Progenitor cell of endocrine pancreas (in vitro differentiated cells): ENCODE results near the gene NFATC2. TPM values are rescaled to one million over a fixed set of nuclear protein-coding genes. Genes with fewer than 3 reads are reported as not detected.

Experiments
- DNase-seq: peaks from one replicate; pipeline ENCODE4 v3.0.0; 2021; ENCODE audit warnings: low spot score; ENCODE audit not compliant: unreplicated experiment
- H3K27ac Mint-ChIP-seq: 2 replicates; pipeline ENCODE4 v1.8.0; 2021; ENCODE audit warnings: mild to moderate bottlenecking, moderate library complexity, mixed read lengths
- H3K27me3 Mint-ChIP-seq: 2 replicates; pipeline ENCODE4 v1.8.0; 2021; ENCODE audit warnings: mixed read lengths
- H3K36me3 Mint-ChIP-seq: 2 replicates; pipeline ENCODE4 v1.8.0; 2022; ENCODE audit warnings: mixed read lengths; ENCODE audit not compliant: insufficient read depth
- H3K4me1 Mint-ChIP-seq: 2 replicates; pipeline ENCODE4 v1.8.0; 2021; ENCODE audit warnings: low read depth, mixed read lengths
- H3K4me3 Mint-ChIP-seq: 2 replicates; pipeline ENCODE4 v1.8.0; 2021; ENCODE audit warnings: low read depth, mild to moderate bottlenecking, moderate library complexity, mixed read lengths
- H3K9me3 Mint-ChIP-seq: 2 replicates; pipeline ENCODE4 v1.8.0; 2021; ENCODE audit warnings: low read depth, mixed read lengths
- total RNA-seq: library from RNA; stranded (reverse); gene quantifications from 2 replicates; pipeline ENCODE4 v1.2.1, GENCODE V29; 2021
- TF ChIP-seq, protein P1 (sequence below): fragments of 200-600 bp; sonication (generic); IDR thresholded peaks from one replicate; pipeline ENCODE4 v1.5.0; 2021; ENCODE audit warnings: antibody characterized with exemption, mild to moderate bottlenecking; ENCODE audit not compliant: unreplicated experiment

The NFATC2 gene
- total RNA-seq, 1 donor from 2014 or later = 11.2 TPM

DNA sequence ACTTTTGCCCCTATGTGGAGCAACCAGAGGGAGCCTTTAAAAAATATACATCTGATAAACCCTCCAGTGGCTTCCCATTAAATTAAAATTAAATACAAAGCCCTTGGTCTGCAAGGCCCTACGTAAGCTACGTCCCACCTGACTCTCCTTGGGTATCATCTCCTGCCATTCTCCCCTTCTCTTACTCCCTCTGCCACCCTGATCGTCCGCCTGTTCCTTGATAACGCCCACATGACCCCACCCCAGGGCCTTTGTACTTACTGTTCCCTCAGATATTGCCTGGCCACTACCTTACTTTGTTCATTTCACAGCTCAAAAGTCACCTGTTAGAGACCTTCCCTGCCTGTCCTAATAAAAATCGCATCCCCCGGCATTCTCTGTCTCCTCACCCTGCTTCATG lies 5.4 kb upstream of the NFATC2 start:
- TF ChIP-seq, protein P1, sequence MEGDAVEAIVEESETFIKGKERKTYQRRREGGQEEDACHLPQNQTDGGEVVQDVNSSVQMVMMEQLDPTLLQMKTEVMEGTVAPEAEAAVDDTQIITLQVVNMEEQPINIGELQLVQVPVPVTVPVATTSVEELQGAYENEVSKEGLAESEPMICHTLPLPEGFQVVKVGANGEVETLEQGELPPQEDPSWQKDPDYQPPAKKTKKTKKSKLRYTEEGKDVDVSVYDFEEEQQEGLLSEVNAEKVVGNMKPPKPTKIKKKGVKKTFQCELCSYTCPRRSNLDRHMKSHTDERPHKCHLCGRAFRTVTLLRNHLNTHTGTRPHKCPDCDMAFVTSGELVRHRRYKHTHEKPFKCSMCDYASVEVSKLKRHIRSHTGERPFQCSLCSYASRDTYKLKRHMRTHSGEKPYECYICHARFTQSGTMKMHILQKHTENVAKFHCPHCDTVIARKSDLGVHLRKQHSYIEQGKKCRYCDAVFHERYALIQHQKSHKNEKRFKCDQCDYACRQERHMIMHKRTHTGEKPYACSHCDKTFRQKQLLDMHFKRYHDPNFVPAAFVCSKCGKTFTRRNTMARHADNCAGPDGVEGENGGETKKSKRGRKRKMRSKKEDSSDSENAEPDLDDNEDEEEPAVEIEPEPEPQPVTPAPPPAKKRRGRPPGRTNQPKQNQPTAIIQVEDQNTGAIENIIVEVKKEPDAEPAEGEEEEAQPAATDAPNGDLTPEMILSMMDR = no peak
- Mint-ChIP-seq H3K27me3 (peaks cover 58% of the 10 kb centered on the region), H3K36me3 (no peaks in the 10 kb centered on the region), H3K9me3 (peaks cover 4% of the 10 kb centered on the region), H3K4me1 (peaks cover 4% of the 10 kb centered on the region), H3K27ac (no peak overlapping the region), H3K4me3 (no peak overlapping the region)
- DNase-seq = no peak

DNA sequence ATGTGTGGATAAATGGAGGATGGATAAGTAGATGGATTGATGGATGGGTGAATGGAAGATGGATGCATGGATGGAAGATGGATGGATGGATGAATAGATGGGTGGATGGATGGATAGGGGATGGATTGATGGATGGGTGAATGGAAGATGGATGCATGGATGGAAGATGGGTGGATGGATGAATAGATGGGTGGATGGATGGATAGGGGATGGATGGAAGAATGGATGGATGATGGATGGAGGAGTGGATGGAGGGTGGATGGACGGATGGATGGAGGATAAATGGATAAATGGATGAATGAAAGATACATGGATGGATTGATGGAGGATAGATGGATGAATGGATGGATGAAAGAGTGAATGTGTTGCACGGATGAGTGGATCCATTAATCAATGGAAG lies 3.0 kb upstream of the NFATC2 start:
- Mint-ChIP-seq H3K36me3 (no peaks in the 10 kb centered on the region), H3K4me3 (no peak overlapping the region), H3K27me3 (peaks cover 59% of the 10 kb centered on the region), H3K27ac (no peak overlapping the region), H3K4me1 (peaks cover 17% of the 10 kb centered on the region), H3K9me3 (peaks cover 4% of the 10 kb centered on the region)
- no peak for DNase-seq
- TF ChIP-seq, protein P1 = no peak

DNA sequence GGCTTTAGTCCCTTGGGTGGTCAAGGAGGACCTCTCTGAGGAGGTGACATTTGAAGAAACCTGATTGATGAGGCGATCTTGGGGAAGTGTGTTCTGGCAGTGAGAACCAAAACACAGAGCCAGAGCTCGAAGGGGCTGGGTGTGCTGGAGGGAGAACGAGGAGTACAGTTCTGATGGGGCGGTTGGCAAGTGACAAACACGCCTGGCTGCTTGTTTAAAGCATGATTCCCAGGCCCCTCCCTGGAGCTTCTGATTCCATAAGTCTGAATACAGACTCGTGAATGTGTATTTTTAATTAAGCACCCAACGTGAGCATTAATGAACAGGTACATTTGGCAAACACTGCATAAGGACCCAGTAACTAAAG lies 886 bp upstream of the NFATC2 start:
- Mint-ChIP-seq H3K4me3 (peak overlapping the region; percentile 67), H3K27ac (no peak overlapping the region), H3K36me3 (peaks cover 1% of the 10 kb centered on the region), H3K27me3 (peaks cover 53% of the 10 kb centered on the region), H3K4me1 (peaks cover 20% of the 10 kb centered on the region), H3K9me3 (peaks cover 4% of the 10 kb centered on the region)
- TF ChIP-seq, protein P1 = no peak
- no peak for DNase-seq

DNA sequence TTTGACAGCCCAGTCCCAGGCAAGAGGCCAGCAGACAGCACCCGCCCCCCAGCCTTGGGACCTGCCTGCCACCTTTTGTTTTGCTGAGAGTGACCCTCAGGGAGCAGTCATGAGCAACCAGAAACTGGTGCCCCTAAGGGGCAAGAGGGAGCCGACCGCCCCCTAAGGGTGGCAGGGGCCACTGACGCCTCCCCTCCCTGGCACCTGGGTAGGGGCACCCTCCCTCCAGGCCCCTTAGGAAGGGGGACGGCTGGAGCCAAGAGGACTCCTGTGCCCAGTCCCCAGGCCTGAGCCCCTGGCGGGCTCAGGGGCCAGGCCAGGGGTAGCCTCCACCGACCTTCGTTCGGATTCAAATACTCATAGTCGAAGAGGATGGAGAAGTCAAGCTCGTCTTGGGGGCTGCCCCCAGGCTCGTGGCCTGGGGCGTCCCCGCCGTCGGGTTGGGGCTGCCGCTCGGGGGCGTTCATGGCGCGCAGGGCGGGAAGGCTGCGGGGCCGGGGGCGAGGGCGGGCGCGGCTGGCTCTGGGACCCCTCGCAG lies 417 bp downstream of the NFATC2 start:
- Mint-ChIP-seq H3K27ac (no peak overlapping the region), H3K9me3 (peaks cover 8% of the 10 kb centered on the region), H3K27me3 (peaks cover 40% of the 10 kb centered on the region), H3K36me3 (peaks cover 10% of the 10 kb centered on the region), H3K4me1 (peaks cover 21% of the 10 kb centered on the region), H3K4me3 (peak overlapping the region; percentile 71)
- DNase-seq = no peak
- TF ChIP-seq, protein P1 = peak; percentile 46

DNA sequence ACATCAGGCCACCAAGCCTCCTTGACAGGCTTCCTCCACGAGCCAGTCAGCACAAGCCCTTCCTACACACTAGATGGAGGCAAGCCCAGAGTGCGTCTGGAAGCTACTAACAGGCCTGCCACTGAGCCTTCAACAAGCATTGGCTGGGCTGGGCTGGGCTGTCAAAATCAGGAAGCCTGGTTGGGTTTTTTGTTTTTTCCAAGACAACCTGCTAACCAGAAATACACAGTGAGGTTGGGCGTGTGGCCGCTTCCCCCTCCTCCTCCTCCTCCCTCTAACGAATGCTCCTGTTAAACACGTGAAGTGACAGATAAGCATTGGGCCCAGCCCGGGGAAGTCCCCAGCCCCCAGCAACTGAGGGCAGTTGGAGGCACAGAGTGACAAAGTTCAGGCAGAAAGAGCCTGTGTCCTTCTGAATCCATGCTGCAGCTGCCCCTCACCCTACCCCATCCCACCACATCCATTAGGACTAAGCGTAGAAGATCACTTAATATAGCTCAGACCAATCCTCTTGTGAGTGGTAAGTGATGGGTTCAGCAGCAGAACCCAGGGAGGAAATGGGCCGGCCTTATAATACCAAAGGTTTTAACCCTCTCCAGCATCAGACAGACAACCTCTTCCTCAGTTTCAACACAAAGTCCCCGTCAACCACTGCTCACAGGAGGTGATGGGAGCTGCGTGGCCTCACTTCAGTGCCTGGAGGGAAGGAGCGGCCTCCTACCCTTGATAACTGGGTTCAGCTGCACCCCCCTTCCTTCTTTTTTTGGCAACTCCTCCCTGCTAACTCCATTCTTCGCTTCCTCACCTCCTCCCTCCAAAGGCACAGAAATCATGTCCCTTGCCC lies 1.1 kb downstream of the NFATC2 start:
- Mint-ChIP-seq H3K27ac (peak overlapping the region; percentile 77), H3K27me3 (peaks cover 33% of the 10 kb centered on the region)

More for the DNA sequence above, 1.1 kb downstream of the NFATC2 start:
- peak overlapping the region; percentile 71 for H3K4me3 Mint-ChIP-seq
- no peak for DNase-seq
- peaks cover 28% of the 10 kb centered on the region for H3K4me1 Mint-ChIP-seq
- H3K9me3 Mint-ChIP-seq = peaks cover 8% of the 10 kb centered on the region
- H3K36me3 Mint-ChIP-seq = peaks cover 10% of the 10 kb centered on the region
- TF ChIP-seq, protein P1 = no peak
